Breast epithelium (tissue), 3 donors: ENCODE data around the gene POP4.

Source experiments
- POLR2A ChIP-seq: fragments of 450-650 bp; IDR thresholded peaks from one replicate; pipeline ENCODE4 v1.6.1; 2016; ENCODE audit warnings: antibody characterized with exemption, mild to moderate bottlenecking, moderate library complexity
- TF ChIP-seq, protein P1 (sequence below), 3 donors: fragments of 450-650 bp; IDR thresholded peaks; one replicate each; pipeline ENCODE4 v1.5.1; 2016 to 2017; ENCODE audit warnings: antibody characterized with exemption in 3 of 3, mild to moderate bottlenecking in 3 of 3, moderate library complexity in 3 of 3

DNA sequence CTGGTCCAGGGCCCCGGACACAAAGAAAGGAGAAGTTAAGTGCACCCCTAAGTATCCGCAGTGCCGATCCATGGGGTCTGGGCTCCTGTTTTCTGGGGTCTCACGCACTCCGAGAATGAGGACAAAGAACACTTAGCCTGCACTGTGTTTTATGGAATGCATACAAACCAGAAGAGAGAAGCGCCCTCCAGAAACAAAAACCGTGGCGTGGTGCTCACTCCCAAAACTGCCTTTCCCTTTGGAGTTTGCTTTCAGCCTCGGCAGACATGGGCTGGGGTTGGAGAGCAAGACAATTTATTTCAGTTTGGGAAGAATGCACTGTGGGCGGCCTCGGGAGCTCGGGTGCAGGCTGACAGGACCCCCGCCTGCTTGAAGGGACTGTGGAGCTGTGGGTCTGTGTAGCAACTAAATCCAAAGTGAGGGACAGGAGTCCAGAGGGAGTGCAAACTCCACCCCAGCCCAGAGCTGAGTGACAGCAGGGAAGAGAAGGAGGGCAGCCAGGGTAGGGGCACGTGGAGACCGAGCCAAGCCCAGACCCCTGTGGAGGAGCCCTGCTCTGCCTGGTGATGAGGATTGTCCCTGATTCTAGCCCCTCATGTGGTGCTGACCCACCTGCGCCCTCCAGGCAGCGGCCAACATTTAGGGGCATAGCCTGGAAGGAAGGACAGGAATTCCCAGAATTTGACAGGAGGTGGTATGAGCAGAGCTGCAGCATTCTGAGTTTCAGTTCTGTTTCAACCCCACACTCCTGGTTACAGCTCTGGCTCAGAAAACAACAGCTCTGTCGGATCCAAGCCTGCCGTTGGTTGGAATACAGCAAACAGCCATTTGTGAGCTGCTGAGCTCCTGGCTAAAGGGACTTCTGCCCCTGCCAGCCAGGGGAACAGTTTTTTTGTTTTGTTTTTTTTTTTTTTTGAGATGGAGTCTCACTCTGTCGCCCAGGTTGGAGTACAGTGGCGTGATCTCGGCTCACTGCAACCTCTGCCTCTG is 37.8 kb upstream of the POP4 start:
- TF ChIP-seq, protein P1, sequence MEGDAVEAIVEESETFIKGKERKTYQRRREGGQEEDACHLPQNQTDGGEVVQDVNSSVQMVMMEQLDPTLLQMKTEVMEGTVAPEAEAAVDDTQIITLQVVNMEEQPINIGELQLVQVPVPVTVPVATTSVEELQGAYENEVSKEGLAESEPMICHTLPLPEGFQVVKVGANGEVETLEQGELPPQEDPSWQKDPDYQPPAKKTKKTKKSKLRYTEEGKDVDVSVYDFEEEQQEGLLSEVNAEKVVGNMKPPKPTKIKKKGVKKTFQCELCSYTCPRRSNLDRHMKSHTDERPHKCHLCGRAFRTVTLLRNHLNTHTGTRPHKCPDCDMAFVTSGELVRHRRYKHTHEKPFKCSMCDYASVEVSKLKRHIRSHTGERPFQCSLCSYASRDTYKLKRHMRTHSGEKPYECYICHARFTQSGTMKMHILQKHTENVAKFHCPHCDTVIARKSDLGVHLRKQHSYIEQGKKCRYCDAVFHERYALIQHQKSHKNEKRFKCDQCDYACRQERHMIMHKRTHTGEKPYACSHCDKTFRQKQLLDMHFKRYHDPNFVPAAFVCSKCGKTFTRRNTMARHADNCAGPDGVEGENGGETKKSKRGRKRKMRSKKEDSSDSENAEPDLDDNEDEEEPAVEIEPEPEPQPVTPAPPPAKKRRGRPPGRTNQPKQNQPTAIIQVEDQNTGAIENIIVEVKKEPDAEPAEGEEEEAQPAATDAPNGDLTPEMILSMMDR (IDR thresholded peaks at IDR 0.05): no peak
- no peak for TF ChIP-seq POLR2A
